ENCODE results near the gene ZNF30. TPM values are rescaled to one million over a fixed set of nuclear protein-coding genes. Genes with fewer than 3 reads are reported as not detected.

The ZNF30 gene
- total RNA-seq, 1 experiment from 2014 or later: 8.3 TPM

- H4K20me1 ChIP-seq (ENCODE audit: control insufficient read depth, insufficient read depth, insufficient read length): no peaks in the 10 kb centered on the region
Measured at GRCh38 chr19:34881982-34882381, 44.7 kb upstream of the ZNF30 start.

More at GRCh38 chr19:34881982-34882381, 44.7 kb upstream of the ZNF30 start:
- Mint-ChIP-seq H3K27ac (no peak overlapping the region; a peak in 1 of 7 replicates), H3K36me3 (ENCODE audit: insufficient read depth in 1 of 3, low read depth in 3 of 3) (peaks cover 0 to 2% (median 0%) of the 10 kb centered on the region in 3 experiments; a peak in 1 of 7 replicates), H3K4me3 (no peak overlapping the region), H3K27me3 (ENCODE audit: low read depth) (peaks cover 11% of the 10 kb centered on the region; the same call in 1 of the 2 replicates), H3K9me3 (peaks cover 20 to 61% of the 10 kb centered on the region in 2 experiments), H3K4me1 (no peaks in the 10 kb centered on the region)
- no peaks in the 10 kb centered on the region for H3K79me2 ChIP-seq (ENCODE audit: insufficient read depth, low read length)
- H4K91ac ChIP-seq (ENCODE audit: insufficient read length, low read depth, low read length): no peak overlapping the region
- H3K9ac ChIP-seq (ENCODE audit: extremely low read depth, insufficient read length, low read length): no peak overlapping the region
- no peak overlapping the region for H3K18ac ChIP-seq (ENCODE audit: insufficient read length, low read depth, low read length)
- H3T11ph ChIP-seq (ENCODE audit: low read length): no peak overlapping the region
- no CpG with 5 or more reads among the region's 1 CpG for WGBS (ENCODE audit: extremely low coverage, insufficient read length, low lambda C conversion rate)
- no peaks in the 10 kb centered on the region for H3K23me2 ChIP-seq (ENCODE audit: insufficient read length, low read depth, low read length, poor library complexity, severe bottlenecking)
- no peak overlapping the region for H3K4me2 ChIP-seq (ENCODE audit: insufficient read depth, insufficient read length, low read length)
- no peak overlapping the region for H3K14ac ChIP-seq (ENCODE audit: insufficient read depth, low read length)
- no peak overlapping the region for H3K23ac ChIP-seq (ENCODE audit: insufficient read length, low read depth, low read length)
- H3K27ac ChIP-seq (ENCODE audit: insufficient read length, low read depth, low read length): no peak overlapping the region
- H2AFZ ChIP-seq (ENCODE audit: low read length): no peak overlapping the region
- H4K5ac ChIP-seq (ENCODE audit: insufficient read length, low read depth, low read length): no peak overlapping the region
- no peak overlapping the region for H3K56ac ChIP-seq (ENCODE audit: insufficient read length, low read depth, low read length)
- no peaks in the 10 kb centered on the region for H3K79me1 ChIP-seq (ENCODE audit: insufficient read depth, low read depth, low read length, poor library complexity, severe bottlenecking)
- no peak overlapping the region for H2BK12ac ChIP-seq (ENCODE audit: insufficient read length, low read depth, low read length)
- H2BK120ac ChIP-seq (ENCODE audit: low read depth, low read length, poor library complexity, severe bottlenecking): no peak overlapping the region
- TF ChIP-seq CTCF (conservative IDR thresholded peaks at IDR 0.05): no peak
- no peak for DNase-seq
- no peak overlapping the region for H3K4ac ChIP-seq (ENCODE audit: low read depth, low read length)
- H3K9me3 ChIP-seq (ENCODE audit: control insufficient read depth, low read depth, low read length): no peaks in the 10 kb centered on the region
- H2BK20ac ChIP-seq (ENCODE audit: low read depth, low read length, poor library complexity, severe bottlenecking): no peak overlapping the region
- no peaks in the 10 kb centered on the region for H3K27me3 ChIP-seq (ENCODE audit: insufficient read depth, low read length)
- no peaks in the 10 kb centered on the region for H3K4me1 ChIP-seq (ENCODE audit: insufficient read depth, low read length)
- no peak overlapping the region for H4K8ac ChIP-seq (replicated peaks; ENCODE audit: insufficient read length, low read depth, low read length)
- H2AK5ac ChIP-seq (ENCODE audit: insufficient read length, low read length): no peak overlapping the region
- no peak overlapping the region for H2BK5ac ChIP-seq (ENCODE audit: insufficient read length, low read length)
- no peak overlapping the region for H2BK15ac ChIP-seq (ENCODE audit: low read depth, low read length)

Data from H9 (cell line).